RWPE1 (cell line): Measurements from ENCODE around the gene AFDN.

Experiments used
- CTCF ChIA-PET: fragments of 350-600 bp; sonication (Branson Sonifier 250); formaldehyde crosslinking; extraction: SDS; loops from one replicate; lab custom pipeline; 2021; lab: Yijun Ruan, JAX
- POLR2A ChIA-PET: fragments of 400-600 bp; formaldehyde crosslinking; extraction: SDS; loops from one replicate; lab custom pipeline; 2020; ENCODE audit warnings: antibody characterized with exemption; ENCODE audit not compliant: low non-redundant PET; lab: Yijun Ruan, JAX
- DNase-seq: peaks from one replicate; pipeline ENCODE4 v3.0.0; 2012; ENCODE audit warnings: low spot score
- H3K27ac ChIP-seq: fragments of 450-650 bp; 2 replicates; pipeline ENCODE4 v1.5.1; 2017
- TF ChIP-seq, protein P1 (sequence below): fragments of 450-650 bp; conservative IDR thresholded peaks from 2 replicates; pipeline ENCODE4 v1.5.1; 2017; ENCODE audit warnings: low read depth, mild to moderate bottlenecking

The AFDN gene

DNA sequence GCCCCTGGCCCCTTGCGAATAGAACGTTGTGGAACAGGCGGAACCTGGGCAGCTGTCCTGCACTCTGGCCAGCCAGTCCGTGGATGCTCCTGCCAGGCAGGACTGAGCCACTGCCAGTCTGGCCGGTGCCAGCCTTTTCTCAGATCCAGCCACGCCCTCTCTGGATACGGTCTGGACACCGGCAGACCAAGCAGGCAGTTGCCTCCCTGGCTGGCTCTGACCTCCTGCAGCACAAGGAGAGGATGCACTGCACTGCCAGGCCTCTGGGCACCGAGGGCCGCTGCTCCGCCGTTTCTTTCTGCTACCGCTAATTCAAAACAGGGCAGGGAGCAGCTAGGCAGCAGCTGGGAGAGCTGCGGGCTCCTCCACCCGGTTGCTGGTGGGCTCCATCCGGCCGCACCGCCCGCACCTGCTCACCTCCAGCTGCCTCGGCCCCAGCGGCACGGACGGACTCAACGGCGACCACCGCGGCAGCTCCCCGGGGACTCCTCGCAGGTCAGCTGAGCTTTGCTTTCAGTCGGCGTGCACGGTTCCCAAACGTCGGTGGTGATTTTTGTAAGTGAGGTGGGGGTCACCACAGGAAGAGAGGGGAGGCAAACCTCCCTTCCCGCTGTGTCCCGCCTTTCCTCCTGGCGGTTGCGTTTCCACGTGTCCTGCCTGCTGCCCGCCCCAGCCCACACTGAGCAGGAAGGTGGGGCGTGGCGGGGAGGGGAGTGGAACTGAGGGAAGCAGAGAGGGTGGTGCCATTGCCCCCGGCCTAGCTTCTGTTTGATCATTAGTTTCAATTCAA lies 30.3 kb upstream of the AFDN start:
- ChIA-PET CTCF (no interaction called here), POLR2A (no interaction called here)
- DNase-seq: no peak
- TF ChIP-seq, protein P1, sequence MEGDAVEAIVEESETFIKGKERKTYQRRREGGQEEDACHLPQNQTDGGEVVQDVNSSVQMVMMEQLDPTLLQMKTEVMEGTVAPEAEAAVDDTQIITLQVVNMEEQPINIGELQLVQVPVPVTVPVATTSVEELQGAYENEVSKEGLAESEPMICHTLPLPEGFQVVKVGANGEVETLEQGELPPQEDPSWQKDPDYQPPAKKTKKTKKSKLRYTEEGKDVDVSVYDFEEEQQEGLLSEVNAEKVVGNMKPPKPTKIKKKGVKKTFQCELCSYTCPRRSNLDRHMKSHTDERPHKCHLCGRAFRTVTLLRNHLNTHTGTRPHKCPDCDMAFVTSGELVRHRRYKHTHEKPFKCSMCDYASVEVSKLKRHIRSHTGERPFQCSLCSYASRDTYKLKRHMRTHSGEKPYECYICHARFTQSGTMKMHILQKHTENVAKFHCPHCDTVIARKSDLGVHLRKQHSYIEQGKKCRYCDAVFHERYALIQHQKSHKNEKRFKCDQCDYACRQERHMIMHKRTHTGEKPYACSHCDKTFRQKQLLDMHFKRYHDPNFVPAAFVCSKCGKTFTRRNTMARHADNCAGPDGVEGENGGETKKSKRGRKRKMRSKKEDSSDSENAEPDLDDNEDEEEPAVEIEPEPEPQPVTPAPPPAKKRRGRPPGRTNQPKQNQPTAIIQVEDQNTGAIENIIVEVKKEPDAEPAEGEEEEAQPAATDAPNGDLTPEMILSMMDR: no peak
- H3K27ac ChIP-seq: no peak overlapping the region

- POLR2A ChIA-PET: no interaction called here
- H3K27ac ChIP-seq: no peak overlapping the region
- TF ChIP-seq, protein P1: no peak
- CTCF ChIA-PET: no interaction called here
- DNase-seq: no peak
Measured at GRCh38 chr6:167797011-167797471, 29.7 kb upstream of the AFDN start.

- TF ChIP-seq, protein P1: no peak
- CTCF ChIA-PET: no interaction called here
- no peak for DNase-seq
- POLR2A ChIA-PET: no interaction called here
- H3K27ac ChIP-seq: no peak overlapping the region
Measured at GRCh38 chr6:167797476-167798265, 29.0 kb upstream of the AFDN start.

DNA sequence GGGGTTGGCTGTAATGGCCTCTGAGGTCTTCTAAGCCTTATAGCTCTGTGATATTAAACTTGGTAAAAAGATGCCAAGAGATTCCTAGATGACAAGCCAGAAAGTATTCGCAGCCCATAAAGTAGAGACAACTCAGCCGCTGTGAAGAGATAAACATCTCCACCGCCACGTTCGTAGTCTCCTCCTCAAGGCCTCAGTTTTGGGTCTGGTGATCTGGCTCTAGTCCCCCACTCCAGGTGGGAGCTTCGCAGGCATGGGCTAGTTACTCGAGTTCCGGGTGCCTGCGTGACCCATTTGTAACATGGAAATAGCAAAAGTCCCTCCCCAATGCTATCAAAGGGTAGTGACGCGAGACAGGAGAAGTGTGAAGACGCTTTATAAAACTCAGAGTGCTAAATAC lies 28.3 kb upstream of the AFDN start:
- H3K27ac ChIP-seq: no peak overlapping the region
- ChIA-PET POLR2A (no interaction called here), CTCF (no interaction called here)
- DNase-seq: no peak
- TF ChIP-seq, protein P1: no peak

GRCh38 chr6:167799033-167799821 lies 27.5 kb upstream of the AFDN start:
- no peak for DNase-seq
- CTCF ChIA-PET: no interaction called here
- POLR2A ChIA-PET: no interaction called here
- H3K27ac ChIP-seq: no peak overlapping the region
- TF ChIP-seq, protein P1: no peak

DNA sequence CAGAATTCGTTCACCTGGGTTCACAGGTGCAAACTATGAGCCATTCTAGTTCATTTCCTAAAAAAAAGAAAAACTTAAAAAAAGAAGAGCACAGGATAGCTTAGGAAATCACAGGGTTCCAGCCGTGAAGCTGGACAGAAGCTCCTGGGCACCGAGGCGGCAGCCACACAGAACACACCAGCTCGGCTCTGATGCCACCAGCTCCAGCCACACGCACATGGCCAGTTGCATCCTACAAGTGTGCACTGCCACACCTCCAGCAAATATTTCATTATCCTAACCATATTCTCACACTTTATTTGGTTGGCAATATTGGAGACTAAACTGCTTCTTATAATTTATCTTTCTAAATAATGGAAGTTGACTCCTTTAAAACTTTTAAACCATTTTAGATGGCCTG lies 26.2 kb upstream of the AFDN start:
- CTCF ChIA-PET: no interaction called here
- POLR2A ChIA-PET: no interaction called here
- DNase-seq: no peak
- TF ChIP-seq, protein P1: no peak
- H3K27ac ChIP-seq: no peak overlapping the region
